SK-N-MC (cell line): ENCODE data around the gene MCMBP.

ENCODE experiments used
- EZH2 ChIP-seq: fragments of 200-600 bp; sonication (generic); IDR thresholded peaks from one replicate; pipeline ENCODE4 v1.6.1; 2017; ENCODE audit warnings: antibody characterized with exemption
- POLR2AphosphoS5 ChIP-seq: IDR thresholded peaks from 2 replicates; pipeline ENCODE4 v1.6.1; 2012; ENCODE audit warnings: mild to moderate bottlenecking, low read depth, low read length, borderline replicate concordance

DNA sequence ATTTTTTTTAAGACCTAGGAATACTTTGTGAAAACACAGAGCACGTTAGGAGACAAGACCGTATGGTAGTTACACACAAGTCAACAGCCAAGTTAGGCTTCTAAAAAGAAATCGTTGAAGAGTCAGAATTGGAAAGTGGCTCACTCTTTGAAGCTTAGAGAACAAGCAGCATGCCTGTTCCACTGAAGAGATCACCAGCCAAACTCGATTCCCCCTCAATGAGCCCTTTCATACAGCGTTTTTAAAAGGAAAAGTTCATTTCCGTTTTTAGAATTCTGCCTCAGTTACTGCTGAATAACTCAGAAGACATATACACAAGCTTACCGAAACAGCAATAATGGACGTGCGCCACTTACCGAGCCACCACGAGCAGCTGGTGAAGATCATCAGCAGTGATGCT is 41.0 kb downstream of the MCMBP start:
- TF ChIP-seq POLR2AphosphoS5: no peak
- no peak for TF ChIP-seq EZH2
